ENCODE data around the gene ZNF580. TPM values are rescaled to one million over a fixed set of nuclear protein-coding genes. Genes with fewer than 3 reads are reported as not detected.

Gene ZNF580
- total RNA-seq, 1 experiment from 2014 or later: 32.0 TPM

DNA sequence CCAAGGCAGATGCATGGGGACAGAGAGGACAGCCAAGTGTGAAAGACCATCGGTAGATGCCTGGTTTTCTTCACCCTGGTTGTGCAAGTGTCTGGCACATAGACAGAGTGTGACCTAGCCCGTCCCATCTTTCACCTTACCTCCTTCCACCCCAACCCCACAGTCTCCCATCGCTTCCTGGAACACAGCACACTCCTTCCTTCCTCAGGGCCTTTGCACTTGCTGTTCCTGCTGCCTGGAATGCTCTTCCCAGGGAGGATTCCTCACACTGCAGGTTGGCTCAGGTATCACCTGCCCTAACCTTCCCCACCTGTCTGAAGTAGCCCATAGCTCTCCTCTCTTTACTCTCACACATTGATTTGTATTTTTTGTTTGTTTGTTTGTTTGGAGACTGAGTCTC is 44.5 kb upstream of the ZNF580 start:
- TF ChIP-seq STAT6 (CRISPR knock-in tag; conservative IDR thresholded peaks at IDR 0.05; ENCODE audit: low read depth): no peak
- TF ChIP-seq RORB (CRISPR knock-in tag; IDR thresholded peaks at IDR 0.05): no peak
- TF ChIP-seq, protein P1, sequence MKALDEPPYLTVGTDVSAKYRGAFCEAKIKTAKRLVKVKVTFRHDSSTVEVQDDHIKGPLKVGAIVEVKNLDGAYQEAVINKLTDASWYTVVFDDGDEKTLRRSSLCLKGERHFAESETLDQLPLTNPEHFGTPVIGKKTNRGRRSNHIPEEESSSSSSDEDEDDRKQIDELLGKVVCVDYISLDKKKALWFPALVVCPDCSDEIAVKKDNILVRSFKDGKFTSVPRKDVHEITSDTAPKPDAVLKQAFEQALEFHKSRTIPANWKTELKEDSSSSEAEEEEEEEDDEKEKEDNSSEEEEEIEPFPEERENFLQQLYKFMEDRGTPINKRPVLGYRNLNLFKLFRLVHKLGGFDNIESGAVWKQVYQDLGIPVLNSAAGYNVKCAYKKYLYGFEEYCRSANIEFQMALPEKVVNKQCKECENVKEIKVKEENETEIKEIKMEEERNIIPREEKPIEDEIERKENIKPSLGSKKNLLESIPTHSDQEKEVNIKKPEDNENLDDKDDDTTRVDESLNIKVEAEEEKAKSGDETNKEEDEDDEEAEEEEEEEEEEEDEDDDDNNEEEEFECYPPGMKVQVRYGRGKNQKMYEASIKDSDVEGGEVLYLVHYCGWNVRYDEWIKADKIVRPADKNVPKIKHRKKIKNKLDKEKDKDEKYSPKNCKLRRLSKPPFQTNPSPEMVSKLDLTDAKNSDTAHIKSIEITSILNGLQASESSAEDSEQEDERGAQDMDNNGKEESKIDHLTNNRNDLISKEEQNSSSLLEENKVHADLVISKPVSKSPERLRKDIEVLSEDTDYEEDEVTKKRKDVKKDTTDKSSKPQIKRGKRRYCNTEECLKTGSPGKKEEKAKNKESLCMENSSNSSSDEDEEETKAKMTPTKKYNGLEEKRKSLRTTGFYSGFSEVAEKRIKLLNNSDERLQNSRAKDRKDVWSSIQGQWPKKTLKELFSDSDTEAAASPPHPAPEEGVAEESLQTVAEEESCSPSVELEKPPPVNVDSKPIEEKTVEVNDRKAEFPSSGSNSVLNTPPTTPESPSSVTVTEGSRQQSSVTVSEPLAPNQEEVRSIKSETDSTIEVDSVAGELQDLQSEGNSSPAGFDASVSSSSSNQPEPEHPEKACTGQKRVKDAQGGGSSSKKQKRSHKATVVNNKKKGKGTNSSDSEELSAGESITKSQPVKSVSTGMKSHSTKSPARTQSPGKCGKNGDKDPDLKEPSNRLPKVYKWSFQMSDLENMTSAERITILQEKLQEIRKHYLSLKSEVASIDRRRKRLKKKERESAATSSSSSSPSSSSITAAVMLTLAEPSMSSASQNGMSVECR (CRISPR knock-in tag; IDR thresholded peaks at IDR 0.05; ENCODE audit: borderline replicate concordance): no peak
- no peak for TF ChIP-seq ZBTB43 (CRISPR knock-in tag; IDR thresholded peaks at IDR 0.05)
- Mint-ChIP-seq H3K36me3 (peaks cover 23% of the 10 kb centered on the region), H3K9me3 (no peaks in the 10 kb centered on the region), H3K27ac (no peak overlapping the region), H3K27me3 (ENCODE audit: low read depth) (peaks cover 5% of the 10 kb centered on the region), H3K4me3 (no peak overlapping the region), H3K4me1 (peaks cover 21% of the 10 kb centered on the region)
- ATAC-seq: no peak
- CTCF ChIA-PET: interaction anchor here (2.3 kb wide), 1 partner anchor 10 kb away, joined by 13 read pairs; the partner anchor contains the start of gene ZNF865
- POLR2A ChIA-PET: interaction anchor here (0.6 kb wide), 1 partner anchor 1118 kb away, joined by 3 read pairs; no protein-coding TSS in a partner anchor
- no peak for DNase-seq (ENCODE audit: low spot score)

DNA sequence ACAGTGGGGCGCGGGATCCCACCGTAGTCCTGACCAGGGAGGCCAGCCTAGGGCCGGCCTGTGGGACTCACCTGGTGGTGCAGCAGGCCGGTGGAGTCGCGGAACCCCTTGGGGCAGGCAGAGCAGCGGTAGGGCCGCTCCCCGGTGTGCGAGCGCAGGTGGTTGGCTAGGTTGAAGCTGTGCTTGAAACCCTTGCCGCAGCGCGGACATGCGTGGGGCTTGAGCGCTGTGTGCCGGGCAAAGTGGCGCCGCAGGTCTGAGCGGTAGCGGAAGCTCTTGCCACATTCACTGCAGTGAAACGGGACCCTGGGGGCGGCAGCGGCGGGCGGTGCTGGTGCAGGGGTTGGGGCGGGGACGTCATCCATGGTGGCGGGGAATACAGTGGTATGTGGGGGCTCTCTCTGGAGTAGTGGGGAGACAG is 43.3 kb upstream of the ZNF580 start:
- Mint-ChIP-seq H3K36me3 (peaks cover 23% of the 10 kb centered on the region), H3K27ac (no peak overlapping the region), H3K4me3 (no peak overlapping the region), H3K9me3 (no peaks in the 10 kb centered on the region), H3K27me3 (ENCODE audit: low read depth) (no peaks in the 10 kb centered on the region; the same call in 1 of the 2 replicates), H3K4me1 (peaks cover 21% of the 10 kb centered on the region)
- POLR2A ChIA-PET: interaction anchor here (0.6 kb wide), 1 partner anchor 50 kb away, joined by 3 read pairs; the partner anchor contains the start of gene CCDC106
- ATAC-seq: no peak
- CTCF ChIA-PET: interaction anchor here (1.0 to 3.0 kb wide), 5 partner anchors 9 to 130 kb away, joined by 4 to 17 read pairs (median 13); partner anchors contain the start of gene ZNF865
- no peak for DNase-seq (ENCODE audit: low spot score)
- TF ChIP-seq ESRRA (CRISPR knock-in tag; IDR thresholded peaks at IDR 0.05; ENCODE audit: borderline replicate concordance) (no peak), CREM (CRISPR knock-in tag; IDR thresholded peaks at IDR 0.05) (no peak), NFATC4 (CRISPR knock-in tag; IDR thresholded peaks at IDR 0.05) (no peak), TEAD1 (CRISPR knock-in tag; IDR thresholded peaks at IDR 0.05) (no peak), ZNF396 (CRISPR knock-in tag; IDR thresholded peaks at IDR 0.05; ENCODE audit: borderline replicate concordance) (no peak), ZSCAN18 (CRISPR knock-in tag; IDR thresholded peaks at IDR 0.05) (no peak), ZNF263 (CRISPR knock-in tag; IDR thresholded peaks at IDR 0.05; ENCODE audit: low read depth) (no peak), PRDM15 (CRISPR knock-in tag; IDR thresholded peaks at IDR 0.05) (no peak), NR3C1 (CRISPR knock-in tag; conservative IDR thresholded peaks at IDR 0.05; ENCODE audit: low read depth) (no peak), ETV6 (CRISPR knock-in tag; IDR thresholded peaks at IDR 0.05) (no peak), ZNF416 (CRISPR knock-in tag; IDR thresholded peaks at IDR 0.05) (no peak)
- TF ChIP-seq, protein P2, sequence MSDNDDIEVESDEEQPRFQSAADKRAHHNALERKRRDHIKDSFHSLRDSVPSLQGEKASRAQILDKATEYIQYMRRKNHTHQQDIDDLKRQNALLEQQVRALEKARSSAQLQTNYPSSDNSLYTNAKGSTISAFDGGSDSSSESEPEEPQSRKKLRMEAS (CRISPR knock-in tag; IDR thresholded peaks at IDR 0.05): no peak
- TF ChIP-seq, protein P3, sequence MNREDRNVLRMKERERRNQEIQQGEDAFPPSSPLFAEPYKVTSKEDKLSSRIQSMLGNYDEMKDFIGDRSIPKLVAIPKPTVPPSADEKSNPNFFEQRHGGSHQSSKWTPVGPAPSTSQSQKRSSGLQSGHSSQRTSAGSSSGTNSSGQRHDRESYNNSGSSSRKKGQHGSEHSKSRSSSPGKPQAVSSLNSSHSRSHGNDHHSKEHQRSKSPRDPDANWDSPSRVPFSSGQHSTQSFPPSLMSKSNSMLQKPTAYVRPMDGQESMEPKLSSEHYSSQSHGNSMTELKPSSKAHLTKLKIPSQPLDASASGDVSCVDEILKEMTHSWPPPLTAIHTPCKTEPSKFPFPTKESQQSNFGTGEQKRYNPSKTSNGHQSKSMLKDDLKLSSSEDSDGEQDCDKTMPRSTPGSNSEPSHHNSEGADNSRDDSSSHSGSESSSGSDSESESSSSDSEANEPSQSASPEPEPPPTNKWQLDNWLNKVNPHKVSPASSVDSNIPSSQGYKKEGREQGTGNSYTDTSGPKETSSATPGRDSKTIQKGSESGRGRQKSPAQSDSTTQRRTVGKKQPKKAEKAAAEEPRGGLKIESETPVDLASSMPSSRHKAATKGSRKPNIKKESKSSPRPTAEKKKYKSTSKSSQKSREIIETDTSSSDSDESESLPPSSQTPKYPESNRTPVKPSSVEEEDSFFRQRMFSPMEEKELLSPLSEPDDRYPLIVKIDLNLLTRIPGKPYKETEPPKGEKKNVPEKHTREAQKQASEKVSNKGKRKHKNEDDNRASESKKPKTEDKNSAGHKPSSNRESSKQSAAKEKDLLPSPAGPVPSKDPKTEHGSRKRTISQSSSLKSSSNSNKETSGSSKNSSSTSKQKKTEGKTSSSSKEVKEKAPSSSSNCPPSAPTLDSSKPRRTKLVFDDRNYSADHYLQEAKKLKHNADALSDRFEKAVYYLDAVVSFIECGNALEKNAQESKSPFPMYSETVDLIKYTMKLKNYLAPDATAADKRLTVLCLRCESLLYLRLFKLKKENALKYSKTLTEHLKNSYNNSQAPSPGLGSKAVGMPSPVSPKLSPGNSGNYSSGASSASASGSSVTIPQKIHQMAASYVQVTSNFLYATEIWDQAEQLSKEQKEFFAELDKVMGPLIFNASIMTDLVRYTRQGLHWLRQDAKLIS (CRISPR knock-in tag; IDR thresholded peaks at IDR 0.05; ENCODE audit: borderline replicate concordance): no peak

All from WTC11 (cell line).